Measurements from ENCODE around the gene SEC24D. TPM values are rescaled to one million over a fixed set of nuclear protein-coding genes. Genes with fewer than 3 reads are reported as not detected.

Gene SEC24D
- polyA plus RNA-seq, 3 donors = 12.2 to 29.4 (median 15.6) TPM

GRCh38 chr4:118760092-118760491 lies 75.8 kb downstream of the SEC24D start:
- WGBS, 3 donors = 87 to 95% (median 87%) methylated on average over 3 of the region's 3 CpGs
- no peak overlapping the region for H3K27ac ChIP-seq (ENCODE audit: low read depth, low read length)

GRCh38 chr4:118759481-118759880 lies 76.4 kb downstream of the SEC24D start:
- no peak overlapping the region for H3K27ac ChIP-seq (ENCODE audit: low read depth, low read length)
- 51 to 73% (median 52%) methylated on average over 2 of the region's 2 CpGs for WGBS, 3 donors

GRCh38 chr4:118758293-118758692 lies 77.6 kb downstream of the SEC24D start:
- H3K27ac ChIP-seq (ENCODE audit: low read depth, low read length) = no peak overlapping the region
- 42 to 60% (median 59%) methylated on average over 5 of the region's 5 CpGs for WGBS, 3 donors

GRCh38 chr4:118757761-118758251 lies 78.1 kb downstream of the SEC24D start:
- 42 to 63% (median 58%) methylated on average over 2 of the region's 2 CpGs for WGBS, 3 donors
- H3K27ac ChIP-seq (ENCODE audit: low read depth, low read length) = no peak overlapping the region

GRCh38 chr4:118756958-118757357 lies 79.0 kb downstream of the SEC24D start:
- WGBS, 3 donors = 94 to 97% (median 97%) methylated on average over 1 of the region's 1 CpG
- H3K27ac ChIP-seq (ENCODE audit: low read depth, low read length) = no peak overlapping the region

- WGBS, 3 donors = 68 to 88% (median 75%) methylated on average over 3 of the region's 3 CpGs
- no peak overlapping the region for H3K27ac ChIP-seq (ENCODE audit: low read depth, low read length)
These were observed 79.5 kb downstream of the SEC24D start for GRCh38 chr4:118756429-118756828.

- WGBS, 3 donors = 59 to 72% (median 67%) methylated on average over 2 of the region's 2 CpGs
- no peak overlapping the region for H3K27ac ChIP-seq (ENCODE audit: low read depth, low read length)
These were observed 80.3 kb downstream of the SEC24D start for GRCh38 chr4:118755438-118756226.

GRCh38 chr4:118754890-118755289 lies 81.0 kb downstream of the SEC24D start:
- 66 to 78% (median 73%) methylated on average over 2 of the region's 2 CpGs for WGBS, 3 donors
- no peak overlapping the region for H3K27ac ChIP-seq (ENCODE audit: low read depth, low read length)

- 70 to 79% (median 72%) methylated on average over 1 of the region's 1 CpG for WGBS, 3 donors
- no peak overlapping the region for H3K27ac ChIP-seq (ENCODE audit: low read depth, low read length)
These were observed 82.2 kb downstream of the SEC24D start for GRCh38 chr4:118753685-118754084.

GRCh38 chr4:118753096-118753495 lies 82.8 kb downstream of the SEC24D start:
- no peak overlapping the region for H3K27ac ChIP-seq (ENCODE audit: low read depth, low read length)

GRCh38 chr4:118752551-118752950 lies 83.4 kb downstream of the SEC24D start:
- H3K27ac ChIP-seq (ENCODE audit: low read depth, low read length) = no peak overlapping the region
- 73 to 87% (median 77%) methylated on average over 2 of the region's 2 CpGs for WGBS, 3 donors

GRCh38 chr4:118751629-118752323 lies 84.2 kb downstream of the SEC24D start:
- no peak overlapping the region for H3K27ac ChIP-seq (ENCODE audit: low read depth, low read length)
- WGBS, 3 donors = 73 to 80% (median 77%) methylated on average over 2 of the region's 2 CpGs

GRCh38 chr4:118749347-118749988 lies 86.5 kb downstream of the SEC24D start:
- peak overlapping the region; percentile 81 for H3K27ac ChIP-seq (ENCODE audit: low read depth, low read length)
- 69 to 76% (median 72%) methylated on average over 5 of the region's 5 CpGs for WGBS, 3 donors

GRCh38 chr4:118746251-118746919 lies 89.5 kb downstream of the SEC24D start:
- 37 to 62% (median 59%) methylated on average over 2 of the region's 2 CpGs for WGBS, 3 donors

GRCh38 chr4:118745357-118745756 lies 90.6 kb downstream of the SEC24D start:
- 69 to 83% (median 70%) methylated on average over 3 of the region's 3 CpGs for WGBS, 3 donors

More at GRCh38 chr4:118746251-118746919, 89.5 kb downstream of the SEC24D start:
- no peak overlapping the region for H3K27ac ChIP-seq (ENCODE audit: low read depth, low read length)

GRCh38 chr4:118743867-118744266 lies 92.1 kb downstream of the SEC24D start:
- 71 to 90% (median 73%) methylated on average over 4 of the region's 4 CpGs for WGBS, 3 donors
- no peak overlapping the region for H3K27ac ChIP-seq (ENCODE audit: low read depth, low read length)

More at GRCh38 chr4:118745357-118745756, 90.6 kb downstream of the SEC24D start:
- no peak overlapping the region for H3K27ac ChIP-seq (ENCODE audit: low read depth, low read length)

GRCh38 chr4:118742050-118742449 lies 93.9 kb downstream of the SEC24D start:
- H3K27ac ChIP-seq (ENCODE audit: low read depth, low read length) = no peak overlapping the region

GRCh38 chr4:118741301-118741855 lies 94.5 kb downstream of the SEC24D start:
- 49 to 57% (median 55%) methylated on average over 6 of the region's 6 CpGs for WGBS, 3 donors
- H3K27ac ChIP-seq (ENCODE audit: low read depth, low read length) = no peak overlapping the region

Measured in adipose tissue (tissue), 3 donors.